Fibroblast of lung (primary cell): Measurements from ENCODE around the gene SLC25A30.

ENCODE experiments used
- CTCF ChIP-seq, 2 donors: IDR thresholded peaks in 1 of 2; conservative IDR thresholded peaks in 1 of 2; 1 replicate in 1 of 2; 2 replicates in 1 of 2; pipeline ENCODE4 v1.5.1; 2011 to 2012; ENCODE audit warnings: low read length in 2 of 2, control low read depth in 1 of 2, inconsistent platforms in 1 of 2, low read depth in 1 of 2, mild to moderate bottlenecking in 1 of 2
- EZH2 ChIP-seq: IDR thresholded peaks from 2 replicates; pipeline ENCODE4 v1.5.1; 2012; ENCODE audit warnings: low read length, control low read depth, mild to moderate bottlenecking; ENCODE audit errors: missing control alignments

GRCh38 chr13:45364876-45365557 is 53.2 kb downstream of the SLC25A30 start:
- TF ChIP-seq EZH2, result no peak
- TF ChIP-seq CTCF (conservative IDR thresholded peaks at IDR 0.05 in 1 of 2, IDR thresholded peaks at IDR 0.05 in 1 of 2; ENCODE audit: low read depth in 1 of 2, low read length in 2 of 2), result no peak
